ENCODE data around the gene USF3. TPM values are rescaled to one million over a fixed set of nuclear protein-coding genes. Genes with fewer than 3 reads are reported as not detected.

The USF3 gene
- total RNA-seq, 1 donor from 2014 or later = 18.3 TPM

DNA sequence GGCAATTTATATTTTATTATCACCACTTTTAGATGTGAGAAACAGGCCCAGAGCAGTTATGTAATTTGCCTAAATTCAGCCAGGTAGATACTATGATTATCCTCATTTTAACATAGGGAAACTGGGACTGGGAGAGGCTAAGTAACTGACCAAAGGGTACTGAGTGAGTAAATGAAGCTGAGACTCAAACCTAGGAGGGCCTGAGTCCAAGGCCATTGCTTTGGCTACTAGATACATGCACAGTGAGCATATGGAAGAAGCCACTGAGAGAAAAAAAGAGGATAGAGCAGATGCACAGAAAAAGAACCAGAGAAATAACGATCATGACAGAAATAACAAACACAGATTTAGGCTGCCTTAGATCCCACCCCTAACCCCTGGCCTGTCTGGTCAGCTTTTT lies 33.6 kb downstream of the USF3 start:
- H3K4me3 Mint-ChIP-seq = no peak overlapping the region

DNA sequence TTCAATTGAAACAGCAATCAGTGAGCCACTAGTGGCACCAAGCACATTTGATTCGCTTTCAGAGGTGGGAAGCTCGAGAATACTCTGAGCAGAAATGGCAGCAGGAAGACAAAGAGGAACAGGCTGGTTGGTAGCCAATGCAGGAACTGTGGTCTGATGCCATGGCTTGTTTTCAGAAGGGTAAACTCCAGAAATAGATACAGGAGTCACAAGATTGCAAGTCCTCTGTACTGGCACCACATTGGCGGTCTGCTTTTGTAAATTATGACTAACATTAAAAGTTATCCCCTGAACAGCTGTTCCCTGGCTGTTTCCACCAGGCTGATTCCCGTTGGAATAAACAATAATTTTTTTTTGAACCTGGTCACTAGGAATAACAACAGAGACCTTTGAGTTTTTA lies 35.5 kb downstream of the USF3 start:
- Mint-ChIP-seq H3K36me3 (ENCODE audit: low read depth) (peaks cover 43% of the 10 kb centered on the region), H3K4me1 (no peaks in the 10 kb centered on the region), H3K9me3 (peaks cover 2% of the 10 kb centered on the region), H3K27me3 (ENCODE audit: low read depth) (no peaks in the 10 kb centered on the region), H3K4me3 (no peak overlapping the region), H3K27ac (ENCODE audit: unreplicated experiment) (no peak overlapping the region)
- DNase-seq (ENCODE audit: low read depth, low spot score) = no peak
- TF ChIP-seq, protein P1, sequence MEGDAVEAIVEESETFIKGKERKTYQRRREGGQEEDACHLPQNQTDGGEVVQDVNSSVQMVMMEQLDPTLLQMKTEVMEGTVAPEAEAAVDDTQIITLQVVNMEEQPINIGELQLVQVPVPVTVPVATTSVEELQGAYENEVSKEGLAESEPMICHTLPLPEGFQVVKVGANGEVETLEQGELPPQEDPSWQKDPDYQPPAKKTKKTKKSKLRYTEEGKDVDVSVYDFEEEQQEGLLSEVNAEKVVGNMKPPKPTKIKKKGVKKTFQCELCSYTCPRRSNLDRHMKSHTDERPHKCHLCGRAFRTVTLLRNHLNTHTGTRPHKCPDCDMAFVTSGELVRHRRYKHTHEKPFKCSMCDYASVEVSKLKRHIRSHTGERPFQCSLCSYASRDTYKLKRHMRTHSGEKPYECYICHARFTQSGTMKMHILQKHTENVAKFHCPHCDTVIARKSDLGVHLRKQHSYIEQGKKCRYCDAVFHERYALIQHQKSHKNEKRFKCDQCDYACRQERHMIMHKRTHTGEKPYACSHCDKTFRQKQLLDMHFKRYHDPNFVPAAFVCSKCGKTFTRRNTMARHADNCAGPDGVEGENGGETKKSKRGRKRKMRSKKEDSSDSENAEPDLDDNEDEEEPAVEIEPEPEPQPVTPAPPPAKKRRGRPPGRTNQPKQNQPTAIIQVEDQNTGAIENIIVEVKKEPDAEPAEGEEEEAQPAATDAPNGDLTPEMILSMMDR (conservative IDR thresholded peaks at IDR 0.05) = no peak

More for the DNA sequence above, 33.6 kb downstream of the USF3 start:
- H3K4me1 Mint-ChIP-seq = no peaks in the 10 kb centered on the region
- DNase-seq (ENCODE audit: low read depth, low spot score) = no peak
- no peak overlapping the region for H3K27ac Mint-ChIP-seq (ENCODE audit: unreplicated experiment)
- H3K9me3 Mint-ChIP-seq = no peaks in the 10 kb centered on the region
- no peaks in the 10 kb centered on the region for H3K27me3 Mint-ChIP-seq (ENCODE audit: low read depth)
- H3K36me3 Mint-ChIP-seq (ENCODE audit: low read depth) = peaks cover 28% of the 10 kb centered on the region
- TF ChIP-seq, protein P1 (conservative IDR thresholded peaks at IDR 0.05) = no peak

DNA sequence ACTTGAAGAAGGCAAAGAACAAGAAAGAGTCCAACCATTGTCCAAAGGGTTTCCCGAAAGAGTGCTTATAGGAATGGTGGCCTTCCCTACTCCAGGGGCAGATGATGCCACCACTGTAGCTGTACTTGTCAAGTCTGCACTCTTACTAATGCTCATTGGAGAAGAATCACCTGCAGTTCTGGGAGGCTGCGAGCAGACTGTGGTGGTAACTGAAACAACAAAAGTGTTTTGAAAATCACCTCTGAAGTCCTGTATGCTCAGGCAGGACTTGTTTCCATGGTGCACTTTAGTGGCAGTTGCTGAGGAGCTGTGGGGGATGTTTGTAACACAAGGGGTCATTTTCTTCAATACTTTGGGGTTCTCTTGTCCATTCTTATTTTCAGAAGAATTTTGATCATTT lies 36.0 kb downstream of the USF3 start:
- H3K36me3 Mint-ChIP-seq (ENCODE audit: low read depth) = peaks cover 48% of the 10 kb centered on the region
- no peak overlapping the region for H3K4me3 Mint-ChIP-seq
- H3K27me3 Mint-ChIP-seq (ENCODE audit: low read depth) = no peaks in the 10 kb centered on the region
- no peak for DNase-seq (ENCODE audit: low read depth, low spot score)
- H3K27ac Mint-ChIP-seq (ENCODE audit: unreplicated experiment) = no peak overlapping the region
- H3K4me1 Mint-ChIP-seq = no peaks in the 10 kb centered on the region
- peaks cover 2% of the 10 kb centered on the region for H3K9me3 Mint-ChIP-seq
- TF ChIP-seq, protein P1 (conservative IDR thresholded peaks at IDR 0.05) = no peak

DNA sequence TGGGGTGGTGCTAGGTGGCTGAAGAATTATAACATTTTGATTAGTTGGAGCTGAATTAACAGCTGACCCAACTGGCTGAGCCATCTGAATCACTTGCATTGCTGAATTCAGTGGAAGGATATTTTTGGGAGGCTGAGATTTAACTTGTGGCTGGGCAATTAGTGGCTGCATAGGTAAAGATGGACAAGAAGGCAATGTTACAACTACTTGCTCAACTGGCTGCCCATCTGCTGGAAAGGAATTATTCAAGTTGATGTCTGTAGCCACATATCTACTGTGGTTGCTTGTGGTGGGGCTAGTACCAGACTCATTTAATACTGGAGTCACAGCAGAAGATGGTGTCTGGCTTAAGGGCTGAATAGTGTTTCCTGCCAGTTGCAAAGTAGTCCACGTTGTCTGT lies 36.4 kb downstream of the USF3 start:
- Mint-ChIP-seq H3K27ac (ENCODE audit: unreplicated experiment) (no peak overlapping the region), H3K9me3 (peaks cover 2% of the 10 kb centered on the region), H3K4me3 (no peak overlapping the region), H3K27me3 (ENCODE audit: low read depth) (no peaks in the 10 kb centered on the region), H3K4me1 (no peaks in the 10 kb centered on the region), H3K36me3 (ENCODE audit: low read depth) (peaks cover 52% of the 10 kb centered on the region)
- TF ChIP-seq, protein P1 (conservative IDR thresholded peaks at IDR 0.05) = no peak
- no peak for DNase-seq (ENCODE audit: low read depth, low spot score)

DNA sequence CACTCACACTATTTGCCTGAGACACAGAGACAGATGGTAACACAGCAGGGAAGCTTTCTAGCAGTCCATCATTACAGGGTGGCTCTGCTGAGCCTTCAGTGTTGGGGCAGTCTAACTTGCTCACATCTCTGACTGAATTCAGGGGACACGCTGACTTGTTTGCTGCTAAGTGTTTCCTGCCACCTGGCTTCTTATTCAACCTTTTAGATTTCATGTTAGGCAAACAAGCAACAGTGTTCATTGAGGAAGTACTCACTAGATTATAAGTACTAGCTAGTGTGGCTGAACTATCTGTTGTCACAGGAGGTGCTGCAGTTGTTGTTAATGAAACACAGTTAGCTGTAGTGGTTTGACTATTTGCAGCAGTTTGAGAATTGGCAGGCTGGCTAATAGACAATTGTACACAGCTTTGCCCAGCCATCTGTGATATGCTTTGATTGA lies 37.3 kb downstream of the USF3 start:
- no peak overlapping the region for H3K27ac Mint-ChIP-seq (ENCODE audit: unreplicated experiment)
- TF ChIP-seq, protein P1 (conservative IDR thresholded peaks at IDR 0.05) = no peak
- H3K36me3 Mint-ChIP-seq (ENCODE audit: low read depth) = peaks cover 54% of the 10 kb centered on the region
- no peaks in the 10 kb centered on the region for H3K4me1 Mint-ChIP-seq
- DNase-seq (ENCODE audit: low read depth, low spot score) = no peak
- H3K9me3 Mint-ChIP-seq = peaks cover 2% of the 10 kb centered on the region
- H3K27me3 Mint-ChIP-seq (ENCODE audit: low read depth) = no peaks in the 10 kb centered on the region
- H3K4me3 Mint-ChIP-seq = no peak overlapping the region

DNA sequence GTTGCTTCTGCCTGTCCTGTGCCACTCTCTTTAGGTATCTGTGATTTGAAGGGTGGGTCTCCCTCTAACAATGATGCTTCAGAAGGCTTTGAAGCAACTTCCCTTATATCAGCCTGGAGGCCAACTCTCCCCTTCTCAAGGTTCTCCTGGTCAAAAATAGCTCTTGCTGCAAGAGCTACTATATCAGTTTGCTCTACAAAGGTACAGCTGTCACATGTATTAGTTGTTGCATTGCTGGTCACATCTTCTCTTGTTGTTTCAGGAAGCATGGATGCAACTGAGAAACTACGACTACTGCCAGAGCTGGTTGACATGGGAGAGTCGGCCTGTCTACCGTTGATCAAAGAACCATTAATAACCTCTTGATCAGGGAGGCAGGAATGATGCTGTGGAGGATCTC lies 38.3 kb downstream of the USF3 start:
- H3K27ac Mint-ChIP-seq (ENCODE audit: unreplicated experiment) = no peak overlapping the region
- DNase-seq (ENCODE audit: low read depth, low spot score) = no peak
- H3K4me3 Mint-ChIP-seq = no peak overlapping the region
- H3K27me3 Mint-ChIP-seq (ENCODE audit: low read depth) = no peaks in the 10 kb centered on the region
- TF ChIP-seq, protein P1 (conservative IDR thresholded peaks at IDR 0.05) = no peak
- H3K9me3 Mint-ChIP-seq = peaks cover 2% of the 10 kb centered on the region
- H3K4me1 Mint-ChIP-seq = no peaks in the 10 kb centered on the region
- H3K36me3 Mint-ChIP-seq (ENCODE audit: low read depth) = peaks cover 54% of the 10 kb centered on the region
